Esophagus muscularis mucosa (tissue), 4 donors: ENCODE data around the gene COBL. TPM values are rescaled to one million over a fixed set of nuclear protein-coding genes. Genes with fewer than 3 reads are reported as not detected.

Experiments
- DNase-seq: peaks from one replicate; pipeline ENCODE4 v3.0.0-alpha.2; 2017; ENCODE audit errors: extremely low spot score
- H3K27ac ChIP-seq, 4 donors: fragments of 200-600 bp; sonication (generic); replicated peaks in 1 of 4; 1 replicate in 3 of 4; 2 replicates in 1 of 4; pipeline ENCODE4 v1.5.1; 2016 to 2019; ENCODE audit warnings: mild to moderate bottlenecking in 1 of 4
- H3K27me3 ChIP-seq, 4 donors: fragments of 200-600 bp; sonication (generic); one replicate each; pipeline versions ENCODE4 v1.5.1 to v1.6.0; 2016 to 2019
- H3K36me3 ChIP-seq, 4 donors: fragments of 200-600 bp; sonication (generic); one replicate each; pipeline ENCODE4 v1.5.1; 2016 to 2019
- H3K4me1 ChIP-seq, 4 donors: fragments of 200-600 bp; sonication (generic); one replicate each; pipeline ENCODE4 v1.5.1; 2016 to 2019
- H3K4me3 ChIP-seq, 4 donors: fragments of 200-600 bp; sonication (generic); 1 replicate in 2 of 4; 2 replicates in 2 of 4; pipeline ENCODE4 v1.5.1; 2016 to 2019; ENCODE audit warnings: mild to moderate bottlenecking in 4 of 4, moderate library complexity in 1 of 4
- H3K9me3 ChIP-seq, 4 donors: fragments of 200-600 bp; sonication (generic); 1 replicate in 3 of 4; 2 replicates in 1 of 4; pipeline ENCODE4 v1.5.1; 2016 to 2019
- EP300 ChIP-seq: sonication (generic); formaldehyde crosslinking; IDR thresholded peaks from one replicate; pipeline ENCODE4 v1.6.1; 2017; ENCODE audit warnings: antibody characterized with exemption
- POLR2A ChIP-seq: fragments of 450-650 bp; IDR thresholded peaks from one replicate; pipeline ENCODE4 v1.6.1; 2017; ENCODE audit warnings: antibody characterized with exemption, moderate library complexity, mild to moderate bottlenecking, low read depth
- POLR2AphosphoS5 ChIP-seq, 2 donors: sonication (generic); formaldehyde crosslinking; IDR thresholded peaks; one replicate each; pipeline ENCODE4 v1.6.1; 2017; ENCODE audit warnings: antibody characterized with exemption in 2 of 2
- WGBS: methylation state at CpG from one replicate; pipeline ENCODE4 v1.1.5; 2018; 5-methylcytosine and 5-hydroxymethylcytosine counted together
- intact Hi-C: fragments of 100-400 bp; cut with DNase I; formaldehyde crosslinking; loops from one replicate; pipeline ENCODE4 v1.15.1; 2023
- total RNA-seq, 4 donors: library from RNA; depleted of rRNA; stranded (reverse); fragments of >200 nt; gene quantifications; one replicate each; pipeline versions ENCODE4 v1.1.0 to v1.2.1, GENCODE V29; 2016
- TF ChIP-seq, protein P1 (sequence below), 3 experiments: fragments of 200-600 bp in 2 of 3; fragments of 450-650 bp in 1 of 3; sonication (generic) in 2 of 3; IDR thresholded peaks; one replicate each; pipeline ENCODE4 v1.5.1; 2017 to 2019; ENCODE audit warnings: antibody characterized with exemption in 3 of 3, mild to moderate bottlenecking in 2 of 3, moderate library complexity in 1 of 3

Gene COBL
- total RNA-seq, 4 donors from 2014 or later: 29.8 to 51.4 (median 45.9) TPM

DNA sequence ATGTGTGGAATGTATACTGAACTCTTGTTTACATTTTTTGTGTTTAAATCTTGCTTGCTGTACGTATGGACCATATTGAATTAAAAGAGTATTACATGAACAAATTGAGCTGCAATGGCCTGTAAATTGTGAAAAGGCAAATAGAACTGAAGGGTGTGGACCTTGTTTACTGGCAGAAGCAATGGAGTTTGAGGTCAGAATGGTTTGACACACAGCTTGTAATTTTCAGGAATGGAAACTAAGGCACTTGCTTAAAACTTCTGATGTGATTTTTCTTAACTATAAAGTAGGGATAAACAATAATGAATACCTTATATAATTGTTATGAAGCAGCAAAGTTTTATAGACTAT is 33.9 kb upstream of the COBL start:
- intact Hi-C loops: no loop called here
- WGBS: 50% methylated on average over 1 of the region's 1 CpG
- no peak for DNase-seq
- H3K36me3 ChIP-seq: no peaks in the 10 kb centered on the region
- no peak overlapping the region for H3K4me3 ChIP-seq
- TF ChIP-seq EP300 (no peak), POLR2A (no peak), POLR2AphosphoS5 (IDR thresholded peaks at IDR 0.05) (no peak)
- TF ChIP-seq, protein P1, sequence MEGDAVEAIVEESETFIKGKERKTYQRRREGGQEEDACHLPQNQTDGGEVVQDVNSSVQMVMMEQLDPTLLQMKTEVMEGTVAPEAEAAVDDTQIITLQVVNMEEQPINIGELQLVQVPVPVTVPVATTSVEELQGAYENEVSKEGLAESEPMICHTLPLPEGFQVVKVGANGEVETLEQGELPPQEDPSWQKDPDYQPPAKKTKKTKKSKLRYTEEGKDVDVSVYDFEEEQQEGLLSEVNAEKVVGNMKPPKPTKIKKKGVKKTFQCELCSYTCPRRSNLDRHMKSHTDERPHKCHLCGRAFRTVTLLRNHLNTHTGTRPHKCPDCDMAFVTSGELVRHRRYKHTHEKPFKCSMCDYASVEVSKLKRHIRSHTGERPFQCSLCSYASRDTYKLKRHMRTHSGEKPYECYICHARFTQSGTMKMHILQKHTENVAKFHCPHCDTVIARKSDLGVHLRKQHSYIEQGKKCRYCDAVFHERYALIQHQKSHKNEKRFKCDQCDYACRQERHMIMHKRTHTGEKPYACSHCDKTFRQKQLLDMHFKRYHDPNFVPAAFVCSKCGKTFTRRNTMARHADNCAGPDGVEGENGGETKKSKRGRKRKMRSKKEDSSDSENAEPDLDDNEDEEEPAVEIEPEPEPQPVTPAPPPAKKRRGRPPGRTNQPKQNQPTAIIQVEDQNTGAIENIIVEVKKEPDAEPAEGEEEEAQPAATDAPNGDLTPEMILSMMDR (IDR thresholded peaks at IDR 0.05): no peak
- H3K4me1 ChIP-seq: peaks cover 0 to 5% (median 2%) of the 10 kb centered on the region in 4 donors
- H3K27ac ChIP-seq: no peak overlapping the region
- no peaks in the 10 kb centered on the region for H3K27me3 ChIP-seq
- no peaks in the 10 kb centered on the region for H3K9me3 ChIP-seq

DNA sequence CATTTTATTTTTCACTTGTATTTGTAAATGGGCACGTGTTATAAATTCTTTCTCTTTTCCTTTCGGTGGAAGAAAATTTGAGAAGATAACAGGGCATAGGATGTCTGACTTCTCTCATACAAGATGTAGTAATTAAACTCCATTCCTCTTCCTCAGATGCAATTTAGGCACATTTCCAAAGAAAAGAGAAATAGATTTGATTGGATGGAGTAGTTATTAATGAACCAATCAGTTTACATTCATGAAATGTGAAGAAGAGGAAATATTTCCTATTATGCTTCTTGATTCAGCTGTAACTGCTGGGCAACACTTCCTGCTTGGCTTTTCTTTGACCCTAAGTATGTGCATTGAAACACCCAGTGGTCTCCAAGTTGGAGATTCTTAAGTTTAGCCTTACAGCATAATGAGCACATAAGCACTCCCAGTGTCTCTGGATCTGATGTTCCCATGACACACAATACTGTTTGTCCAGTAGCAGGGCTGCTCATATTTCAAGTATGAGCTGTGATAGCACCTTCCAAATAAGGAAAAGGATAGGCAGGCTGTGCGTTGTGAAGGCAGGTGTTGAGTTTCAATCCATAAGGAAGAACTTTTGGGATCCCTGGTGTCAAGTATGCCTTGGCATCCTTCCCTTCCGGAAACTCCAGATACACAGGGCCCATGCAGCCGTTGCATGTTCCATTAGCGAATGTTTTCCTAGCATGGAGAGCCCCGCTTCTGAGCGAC is 33.4 kb upstream of the COBL start:
- H3K36me3 ChIP-seq: no peaks in the 10 kb centered on the region
- H3K4me3 ChIP-seq: no peak overlapping the region
- H3K27me3 ChIP-seq: no peaks in the 10 kb centered on the region
- WGBS: 66% methylated on average over 8 of the region's 8 CpGs
- H3K9me3 ChIP-seq: no peaks in the 10 kb centered on the region
- no peak for DNase-seq
- TF ChIP-seq, protein P1 (IDR thresholded peaks at IDR 0.05): no peak
- TF ChIP-seq EP300: no peak
- TF ChIP-seq POLR2A: no peak
- no peak for TF ChIP-seq POLR2AphosphoS5 (IDR thresholded peaks at IDR 0.05)
- peaks cover 0 to 5% (median 2%) of the 10 kb centered on the region in 4 donors for H3K4me1 ChIP-seq
- H3K27ac ChIP-seq: no peak overlapping the region
- intact Hi-C loops: no loop called here

DNA sequence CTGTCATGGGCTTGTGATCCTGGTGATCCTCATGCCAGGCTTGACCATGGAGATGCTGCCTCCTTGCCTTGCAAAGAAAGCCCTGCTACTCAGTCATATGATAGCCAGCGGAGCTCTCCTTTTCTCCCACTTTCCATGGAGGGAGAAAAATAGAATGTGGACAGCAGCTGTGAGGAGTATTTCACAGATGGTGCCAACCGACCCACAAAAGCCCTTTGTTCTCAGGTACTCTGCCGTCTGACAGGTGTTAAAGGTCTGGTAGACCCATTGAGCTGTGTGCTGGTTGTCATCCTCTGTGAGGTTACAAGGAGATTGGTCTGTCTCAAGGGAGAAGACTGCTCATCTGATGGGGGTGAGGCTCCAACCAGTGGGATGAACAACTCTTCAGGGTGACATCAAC is 29.5 kb upstream of the COBL start:
- no peak for DNase-seq
- Histone ChIP-seq H3K4me1 (peaks cover 0 to 5% (median 2%) of the 10 kb centered on the region in 4 donors), H3K4me3 (no peak overlapping the region), H3K9me3 (no peaks in the 10 kb centered on the region), H3K27ac (no peak overlapping the region), H3K36me3 (no peaks in the 10 kb centered on the region), H3K27me3 (peaks cover 0 to 6% (median 0%) of the 10 kb centered on the region in 4 donors)
- TF ChIP-seq POLR2AphosphoS5 (IDR thresholded peaks at IDR 0.05): no peak
- TF ChIP-seq POLR2A: no peak
- TF ChIP-seq EP300: no peak
- TF ChIP-seq, protein P1 (IDR thresholded peaks at IDR 0.05): no peak
- 85% methylated on average over 3 of the region's 3 CpGs for WGBS
- intact Hi-C loops: no loop called here

DNA sequence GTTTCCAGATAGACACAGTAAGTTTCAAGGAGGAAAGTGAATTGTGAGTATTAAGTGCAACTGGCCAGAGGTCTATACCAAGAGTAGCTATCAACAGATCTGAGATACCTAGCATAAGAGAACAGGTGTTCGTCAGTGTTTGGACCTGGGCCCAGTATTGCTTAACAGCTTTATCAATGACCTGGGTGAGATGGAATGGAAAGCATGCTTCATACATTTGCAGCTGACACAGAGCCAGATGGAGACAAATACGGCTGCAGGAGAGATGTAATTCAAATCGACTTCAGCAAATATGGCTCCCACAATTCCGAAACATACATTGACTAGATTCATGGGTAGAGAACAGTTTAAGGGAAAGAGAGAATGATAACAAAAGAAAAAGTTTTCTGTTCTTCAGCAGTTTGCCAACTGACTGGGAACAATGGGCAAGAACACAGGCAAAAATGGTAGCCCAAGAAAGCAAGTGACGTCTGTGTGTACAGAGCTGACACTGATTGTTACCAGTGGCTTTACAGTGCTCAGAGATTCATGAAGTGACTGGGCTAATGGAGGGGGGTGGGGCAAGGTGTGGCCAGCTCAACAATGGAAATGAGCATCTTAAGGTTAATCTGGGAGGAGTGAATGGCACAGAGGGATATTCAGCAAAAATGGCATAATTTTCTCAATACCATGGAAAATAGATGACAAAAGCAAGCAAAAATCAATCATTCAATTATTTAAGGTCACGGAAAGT is 28.0 kb upstream of the COBL start:
- intact Hi-C loops: no loop called here
- H3K4me1 ChIP-seq: no peaks in the 10 kb centered on the region
- no peak overlapping the region for H3K27ac ChIP-seq
- no peaks in the 10 kb centered on the region for H3K9me3 ChIP-seq
- no peaks in the 10 kb centered on the region for H3K36me3 ChIP-seq
- WGBS: 74% methylated on average over 6 of the region's 6 CpGs
- TF ChIP-seq POLR2AphosphoS5 (IDR thresholded peaks at IDR 0.05): no peak
- no peak for TF ChIP-seq POLR2A
- TF ChIP-seq, protein P1 (IDR thresholded peaks at IDR 0.05): no peak
- TF ChIP-seq EP300: no peak
- no peak for DNase-seq
- H3K4me3 ChIP-seq: no peak overlapping the region
- H3K27me3 ChIP-seq: peaks cover 0 to 6% (median 0%) of the 10 kb centered on the region in 4 donors
